Measurements from ENCODE around the gene SLC16A7. TPM values are rescaled to one million over a fixed set of nuclear protein-coding genes. Genes with fewer than 3 reads are reported as not detected.

Gene SLC16A7
- total and polyA plus RNA-seq, 9 of the 15 experiments (the other 6 are each of a cell fraction or from before 2014, with no cell fraction given), result 0.18 TPM; not detected in 8

DNA sequence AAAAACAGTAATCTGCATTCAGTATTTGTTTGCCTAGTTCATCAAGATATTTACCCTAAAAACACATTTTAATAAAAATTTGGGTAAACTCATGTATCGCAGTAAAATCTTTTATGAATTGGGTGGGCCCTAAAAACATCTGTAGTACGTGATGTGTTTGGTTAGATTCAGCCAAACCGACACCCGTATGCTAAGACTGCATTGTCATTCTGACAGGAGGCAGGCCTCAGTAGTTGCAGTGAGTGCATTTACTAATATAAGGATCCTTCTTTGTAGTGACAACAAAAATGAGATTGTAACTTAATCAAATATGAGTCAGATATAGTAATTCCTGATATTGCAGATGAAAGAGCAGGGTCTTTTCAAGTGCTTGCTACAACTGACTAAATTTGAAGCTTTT is 191.8 kb downstream of the SLC16A7 start (continued):
- TF ChIP-seq, protein P1, sequence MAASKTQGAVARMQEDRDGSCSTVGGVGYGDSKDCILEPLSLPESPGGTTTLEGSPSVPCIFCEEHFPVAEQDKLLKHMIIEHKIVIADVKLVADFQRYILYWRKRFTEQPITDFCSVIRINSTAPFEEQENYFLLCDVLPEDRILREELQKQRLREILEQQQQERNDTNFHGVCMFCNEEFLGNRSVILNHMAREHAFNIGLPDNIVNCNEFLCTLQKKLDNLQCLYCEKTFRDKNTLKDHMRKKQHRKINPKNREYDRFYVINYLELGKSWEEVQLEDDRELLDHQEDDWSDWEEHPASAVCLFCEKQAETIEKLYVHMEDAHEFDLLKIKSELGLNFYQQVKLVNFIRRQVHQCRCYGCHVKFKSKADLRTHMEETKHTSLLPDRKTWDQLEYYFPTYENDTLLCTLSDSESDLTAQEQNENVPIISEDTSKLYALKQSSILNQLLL (CRISPR knock-in tag; IDR thresholded peaks at IDR 0.05; ENCODE audit: borderline replicate concordance), result no peak
- TF ChIP-seq ZNF324 (CRISPR knock-in tag; IDR thresholded peaks at IDR 0.05), result no peak

DNA sequence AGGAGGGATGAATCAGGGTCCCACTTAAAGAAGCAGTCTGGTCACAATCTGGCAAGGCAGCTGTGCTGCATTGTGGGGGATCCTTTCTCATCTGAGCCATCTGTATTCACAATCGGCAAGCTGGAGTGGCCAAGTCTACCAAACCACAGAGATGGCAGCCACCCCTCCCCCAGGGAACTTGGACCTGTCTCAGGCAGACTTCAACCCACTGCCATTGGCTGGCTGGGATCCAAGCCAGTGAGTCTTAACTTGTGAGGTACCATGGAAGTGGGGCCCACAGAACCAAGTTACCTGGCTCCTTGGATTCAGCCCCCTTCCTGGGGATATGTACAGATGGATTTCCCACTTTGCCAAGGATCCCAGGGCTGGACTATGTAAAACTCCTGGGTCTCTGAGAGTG is 196.8 kb downstream of the SLC16A7 start:
- 0% methylated on average over 1 of the region's 1 CpG for WGBS (ENCODE audit: insufficient coverage, low coverage, missing lambda C conversion rate)
- in situ Hi-C loops (cut with MboI), result no loop called here
- no peaks in the 10 kb centered on the region for H3K27me3 ChIP-seq (ENCODE audit: control insufficient read depth in 2 of 2, insufficient read depth in 2 of 2, low read length in 2 of 2)
- ATAC-seq (no peak), FAIRE-seq (no peak), DNase-seq (ENCODE audit: extremely low read depth in 1 of 4, low spot score in 3 of 4) (no peak)
- H3K9me1 ChIP-seq (ENCODE audit: control insufficient read depth, insufficient read depth, low read length), result no peaks in the 10 kb centered on the region
- no TSS peak for BruUV-seq (replicated peaks)
- H3K4me3 ChIP-seq, result no peak overlapping the region
- no peaks in the 10 kb centered on the region for H3K9me3 ChIP-seq (replicated peaks; ENCODE audit: control insufficient read depth, insufficient read depth, low read depth, low read length)
- H3K9ac ChIP-seq (ENCODE audit: insufficient read depth in 1 of 2, low read depth in 2 of 2, low read length in 2 of 2), result no peak overlapping the region
- ChIA-PET CTCF (ENCODE audit: low intra/inter-chr PET ratio) (no interaction called here), POLR2A (interaction anchor here (0.6 kb wide), 1 partner anchor 702 kb away, joined by 5 read pairs; no protein-coding TSS in a partner anchor)
- no peak overlapping the region for H3K27ac ChIP-seq (ENCODE audit: extremely low read depth, low read depth, low read length)
- no peak overlapping the region for H3K4me2 ChIP-seq (ENCODE audit: insufficient read depth, low read length)
- H4K20me1 ChIP-seq (replicated peaks; ENCODE audit: control insufficient read depth, insufficient read depth, low read length), result no peaks in the 10 kb centered on the region
- H3K4me1 ChIP-seq (replicated peaks in 1 of 2; ENCODE audit: control insufficient read depth in 2 of 2, insufficient read depth in 2 of 2, low read length in 2 of 2), result no peaks in the 10 kb centered on the region
- H3K79me2 ChIP-seq (ENCODE audit: control insufficient read depth, insufficient read depth, low read length), result no peaks in the 10 kb centered on the region
- H2AFZ ChIP-seq (ENCODE audit: low read depth, low read length), result no peak overlapping the region
- intact Hi-C loops (cut with micrococcal nuclease), result no loop called here
- H3K36me3 ChIP-seq (ENCODE audit: control insufficient read depth, insufficient read depth, low read length), result no peaks in the 10 kb centered on the region
- no peak for TF ChIP-seq HNRNPH1 (optimal IDR thresholded peaks at IDR 0.05; ENCODE audit: low read depth, low read length)
- TF ChIP-seq, protein P2, sequence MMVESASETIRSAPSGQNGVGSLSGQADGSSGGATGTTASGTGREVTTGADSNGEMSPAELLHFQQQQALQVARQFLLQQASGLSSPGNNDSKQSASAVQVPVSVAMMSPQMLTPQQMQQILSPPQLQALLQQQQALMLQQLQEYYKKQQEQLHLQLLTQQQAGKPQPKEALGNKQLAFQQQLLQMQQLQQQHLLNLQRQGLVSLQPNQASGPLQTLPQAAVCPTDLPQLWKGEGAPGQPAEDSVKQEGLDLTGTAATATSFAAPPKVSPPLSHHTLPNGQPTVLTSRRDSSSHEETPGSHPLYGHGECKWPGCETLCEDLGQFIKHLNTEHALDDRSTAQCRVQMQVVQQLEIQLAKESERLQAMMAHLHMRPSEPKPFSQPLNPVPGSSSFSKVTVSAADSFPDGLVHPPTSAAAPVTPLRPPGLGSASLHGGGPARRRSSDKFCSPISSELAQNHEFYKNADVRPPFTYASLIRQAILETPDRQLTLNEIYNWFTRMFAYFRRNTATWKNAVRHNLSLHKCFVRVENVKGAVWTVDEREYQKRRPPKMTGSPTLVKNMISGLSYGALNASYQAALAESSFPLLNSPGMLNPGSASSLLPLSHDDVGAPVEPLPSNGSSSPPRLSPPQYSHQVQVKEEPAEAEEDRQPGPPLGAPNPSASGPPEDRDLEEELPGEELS (CRISPR knock-in tag; IDR thresholded peaks at IDR 0.05; ENCODE audit: borderline replicate concordance), result no peak
- TF ChIP-seq, protein P3, sequence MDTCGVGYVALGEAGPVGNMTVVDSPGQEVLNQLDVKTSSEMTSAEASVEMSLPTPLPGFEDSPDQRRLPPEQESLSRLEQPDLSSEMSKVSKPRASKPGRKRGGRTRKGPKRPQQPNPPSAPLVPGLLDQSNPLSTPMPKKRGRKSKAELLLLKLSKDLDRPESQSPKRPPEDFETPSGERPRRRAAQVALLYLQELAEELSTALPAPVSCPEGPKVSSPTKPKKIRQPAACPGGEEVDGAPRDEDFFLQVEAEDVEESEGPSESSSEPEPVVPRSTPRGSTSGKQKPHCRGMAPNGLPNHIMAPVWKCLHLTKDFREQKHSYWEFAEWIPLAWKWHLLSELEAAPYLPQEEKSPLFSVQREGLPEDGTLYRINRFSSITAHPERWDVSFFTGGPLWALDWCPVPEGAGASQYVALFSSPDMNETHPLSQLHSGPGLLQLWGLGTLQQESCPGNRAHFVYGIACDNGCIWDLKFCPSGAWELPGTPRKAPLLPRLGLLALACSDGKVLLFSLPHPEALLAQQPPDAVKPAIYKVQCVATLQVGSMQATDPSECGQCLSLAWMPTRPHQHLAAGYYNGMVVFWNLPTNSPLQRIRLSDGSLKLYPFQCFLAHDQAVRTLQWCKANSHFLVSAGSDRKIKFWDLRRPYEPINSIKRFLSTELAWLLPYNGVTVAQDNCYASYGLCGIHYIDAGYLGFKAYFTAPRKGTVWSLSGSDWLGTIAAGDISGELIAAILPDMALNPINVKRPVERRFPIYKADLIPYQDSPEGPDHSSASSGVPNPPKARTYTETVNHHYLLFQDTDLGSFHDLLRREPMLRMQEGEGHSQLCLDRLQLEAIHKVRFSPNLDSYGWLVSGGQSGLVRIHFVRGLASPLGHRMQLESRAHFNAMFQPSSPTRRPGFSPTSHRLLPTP (IDR thresholded peaks at IDR 0.05; ENCODE audit: borderline replicate concordance, extremely low read depth, insufficient read length), result no peak
- TF ChIP-seq MYC (IDR thresholded peaks at IDR 0.05; ENCODE audit: low read depth, low read length), result no peak
- TF ChIP-seq MYC (CRISPR knock-in tag; IDR thresholded peaks at IDR 0.05; ENCODE audit: borderline replicate concordance, low read depth), result no peak
- TF ChIP-seq HDAC6 (IDR thresholded peaks at IDR 0.05; ENCODE audit: low read depth, low read length), result no peak
- TF ChIP-seq SIN3A (IDR thresholded peaks at IDR 0.05; ENCODE audit: borderline replicate concordance in 2 of 2, control insufficient read depth in 1 of 2, low read depth in 2 of 2, low read length in 2 of 2), result no peak
- TF ChIP-seq ZFP30 (CRISPR knock-in tag; IDR thresholded peaks at IDR 0.05; ENCODE audit: borderline replicate concordance), result no peak
- no peak for TF ChIP-seq ZSCAN32 (CRISPR knock-in tag; IDR thresholded peaks at IDR 0.05)
